Caco-2 (cell line): Measurements from ENCODE around the gene GBP7. TPM values are rescaled to one million over a fixed set of nuclear protein-coding genes. Genes with fewer than 3 reads are reported as not detected.

Experiments
- BruUV-seq: library from RNA; stranded (reverse); fragments of 400-500 nt; replicated peaks from 2 replicates; lab custom pipeline; 2021; lab: Mats Ljungman, UMichigan
- CTCF ChIA-PET: fragments of 300-600 bp; sonication (Branson Sonifier 250); formaldehyde crosslinking; loops from one replicate; lab custom pipeline; 2022; ENCODE audit warnings: antibody characterized with exemption; lab: Charles Lee
- POLR2A ChIA-PET: fragments of 300-600 bp; sonication (Branson Sonifier 250); formaldehyde crosslinking; loops from one replicate; lab custom pipeline; 2022; ENCODE audit warnings: antibody characterized with exemption; lab: Charles Lee
- DNase-seq, 2 experiments: peaks; one replicate each; pipeline versions ENCODE4 v3.0.0 to v3.0.0-alpha.2; 2020 to 2022
- H3K27me3 ChIP-seq: replicated peaks from 2 replicates; pipeline ENCODE4 v1.6.0; 2011; ENCODE audit warnings: low read length; ENCODE audit not compliant: control insufficient read depth, insufficient read depth
- H3K36me3 ChIP-seq: 2 replicates; pipeline ENCODE4 v1.5.1; 2011; ENCODE audit warnings: low read length; ENCODE audit not compliant: control insufficient read depth, insufficient read depth
- H3K4me1 ChIP-seq: fragments of 250-450 bp; sonication (Bioruptor Pico); 2 replicates; pipeline ENCODE4 v1.5.1; 2020; ENCODE audit warnings: mild to moderate bottlenecking
- H3K4me3 ChIP-seq: 2 replicates; pipeline ENCODE4 v1.5.1; 2011; ENCODE audit warnings: low read depth, mild to moderate bottlenecking, control low read depth, low read length
- H3K9me3 ChIP-seq: fragments of 250-450 bp; sonication (Bioruptor Pico); 2 replicates; pipeline ENCODE4 v1.5.1; 2020; ENCODE audit warnings: mild to moderate bottlenecking, moderate library complexity
- H3K27ac Mint-ChIP-seq: one replicate; pipeline ENCODE4 v1.8.0; 2022; ENCODE audit warnings: mixed read lengths; ENCODE audit not compliant: unreplicated experiment
- H3K27me3 Mint-ChIP-seq: one replicate; pipeline ENCODE4 v1.8.0; 2022; ENCODE audit warnings: mixed read lengths; ENCODE audit not compliant: insufficient read depth, unreplicated experiment
- H3K36me3 Mint-ChIP-seq: one replicate; pipeline ENCODE4 v1.8.0; 2022; ENCODE audit warnings: mild to moderate bottlenecking, mixed read lengths; ENCODE audit not compliant: insufficient read depth, unreplicated experiment
- H3K4me1 Mint-ChIP-seq: one replicate; pipeline ENCODE4 v1.8.0; 2022; ENCODE audit warnings: low read depth, mixed read lengths; ENCODE audit not compliant: unreplicated experiment
- H3K4me3 Mint-ChIP-seq: one replicate; pipeline ENCODE4 v1.8.0; 2022; ENCODE audit warnings: mild to moderate bottlenecking, moderate library complexity, mixed read lengths; ENCODE audit not compliant: unreplicated experiment
- H3K9me3 Mint-ChIP-seq: one replicate; pipeline ENCODE4 v1.8.0; 2022; ENCODE audit warnings: mixed read lengths; ENCODE audit not compliant: unreplicated experiment
- intact Hi-C: fragments of 100-400 bp; cut with micrococcal nuclease; formaldehyde crosslinking; loops from one replicate; pipeline ENCODE4 v1.10.0; 2022; ENCODE audit not compliant: unreplicated experiment
- total RNA-seq: library from RNA; stranded (reverse); gene quantifications from 2 replicates; pipeline ENCODE4 v1.2.3, GENCODE V29; 2022
- TF ChIP-seq, protein P1 (sequence below), 2 experiments: fragments of 200-600 bp in 1 of 2; IDR thresholded peaks; 1 replicate in 1 of 2; 2 replicates in 1 of 2; pipeline versions ENCODE4 v1.5.1 to v1.8.0; 2011 to 2022; ENCODE audit warnings: antibody characterized with exemption in 1 of 2, control low read depth in 1 of 2, inconsistent platforms in 1 of 2, low read depth in 1 of 2, low read length in 1 of 2, mild to moderate bottlenecking in 1 of 2, moderate library complexity in 1 of 2; ENCODE audit not compliant: insufficient read depth in 1 of 2, severe bottlenecking in 1 of 2, unreplicated experiment in 1 of 2

Gene GBP7
- total RNA-seq, 1 experiment from 2014 or later, result not detected

DNA sequence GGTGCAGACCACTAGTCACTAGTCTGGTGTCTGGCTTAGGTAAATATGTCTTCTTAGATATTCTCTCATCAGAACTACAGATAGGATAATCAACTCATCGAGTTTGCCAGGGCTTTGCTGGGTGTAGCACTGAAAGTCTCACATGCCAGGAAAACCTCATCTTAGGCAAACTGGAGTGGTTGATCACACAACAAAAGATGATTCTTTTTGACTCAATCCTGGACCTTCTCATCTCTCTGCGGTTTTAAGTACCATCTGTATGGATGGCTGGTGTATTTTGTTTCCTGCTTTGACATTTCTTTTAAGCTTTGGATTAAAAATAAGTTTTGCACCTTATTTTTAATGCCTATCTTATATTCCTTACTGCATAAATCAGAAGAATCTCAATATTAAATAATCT is 61.1 kb downstream of the GBP7 start:
- CTCF ChIA-PET, result no interaction called here
- intact Hi-C loops, result no loop called here

DNA sequence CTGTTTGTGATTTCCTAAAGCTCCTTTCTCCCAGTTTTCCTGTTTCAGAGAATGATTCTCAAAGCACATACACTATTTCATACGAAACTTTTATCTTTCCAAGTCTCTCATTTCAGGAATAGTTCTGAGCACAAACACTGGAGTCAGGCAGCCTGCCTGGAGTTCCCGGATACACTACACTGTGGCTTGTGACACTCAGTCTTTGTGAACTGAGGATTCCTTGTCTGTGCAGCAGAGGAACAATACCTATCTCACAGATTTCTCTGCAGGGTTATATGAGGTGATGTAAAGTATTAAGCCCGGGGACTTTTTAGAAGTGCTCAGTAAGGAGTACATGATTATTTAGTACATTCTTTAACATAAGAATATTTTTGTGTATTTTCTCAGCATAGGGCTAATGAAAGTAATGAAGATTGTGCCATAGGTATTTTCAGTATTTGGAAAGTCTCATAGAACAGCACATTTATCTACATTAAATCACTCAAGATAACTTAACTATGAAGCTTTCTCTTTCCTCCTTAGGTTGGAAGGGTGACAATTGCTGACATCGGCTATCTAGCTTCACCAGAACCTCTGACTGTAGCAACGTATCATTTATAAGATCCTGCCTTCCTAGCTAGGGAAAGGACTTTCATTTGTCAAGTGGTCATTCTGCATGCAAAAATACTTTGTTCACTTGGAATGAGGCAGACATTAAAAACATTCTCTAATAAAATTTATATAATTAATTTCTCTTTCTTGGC is 62.8 kb downstream of the GBP7 start:
- Histone ChIP-seq H3K4me1 (no peaks in the 10 kb centered on the region), H3K27me3 (no peaks in the 10 kb centered on the region), H3K4me3 (no peak overlapping the region), H3K9me3 (no peaks in the 10 kb centered on the region), H3K36me3 (no peaks in the 10 kb centered on the region)
- Mint-ChIP-seq H3K4me3 (no peak overlapping the region), H3K27me3 (peaks cover 6% of the 10 kb centered on the region), H3K27ac (no peak overlapping the region), H3K4me1 (no peaks in the 10 kb centered on the region), H3K36me3 (no peaks in the 10 kb centered on the region), H3K9me3 (no peaks in the 10 kb centered on the region)
- DNase-seq, result no peak
- no TSS peak for BruUV-seq
- ChIA-PET CTCF (no interaction called here), POLR2A (no interaction called here)
- TF ChIP-seq, protein P1, sequence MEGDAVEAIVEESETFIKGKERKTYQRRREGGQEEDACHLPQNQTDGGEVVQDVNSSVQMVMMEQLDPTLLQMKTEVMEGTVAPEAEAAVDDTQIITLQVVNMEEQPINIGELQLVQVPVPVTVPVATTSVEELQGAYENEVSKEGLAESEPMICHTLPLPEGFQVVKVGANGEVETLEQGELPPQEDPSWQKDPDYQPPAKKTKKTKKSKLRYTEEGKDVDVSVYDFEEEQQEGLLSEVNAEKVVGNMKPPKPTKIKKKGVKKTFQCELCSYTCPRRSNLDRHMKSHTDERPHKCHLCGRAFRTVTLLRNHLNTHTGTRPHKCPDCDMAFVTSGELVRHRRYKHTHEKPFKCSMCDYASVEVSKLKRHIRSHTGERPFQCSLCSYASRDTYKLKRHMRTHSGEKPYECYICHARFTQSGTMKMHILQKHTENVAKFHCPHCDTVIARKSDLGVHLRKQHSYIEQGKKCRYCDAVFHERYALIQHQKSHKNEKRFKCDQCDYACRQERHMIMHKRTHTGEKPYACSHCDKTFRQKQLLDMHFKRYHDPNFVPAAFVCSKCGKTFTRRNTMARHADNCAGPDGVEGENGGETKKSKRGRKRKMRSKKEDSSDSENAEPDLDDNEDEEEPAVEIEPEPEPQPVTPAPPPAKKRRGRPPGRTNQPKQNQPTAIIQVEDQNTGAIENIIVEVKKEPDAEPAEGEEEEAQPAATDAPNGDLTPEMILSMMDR (IDR thresholded peaks at IDR 0.05; ENCODE audit: insufficient read depth in 1 of 2, low read depth in 1 of 2, low read length in 1 of 2, severe bottlenecking in 1 of 2, unreplicated experiment in 1 of 2), result no peak
- intact Hi-C loops, result no loop called here

More for the DNA sequence above, 61.1 kb downstream of the GBP7 start:
- no peaks in the 10 kb centered on the region for H3K9me3 ChIP-seq
- POLR2A ChIA-PET, result no interaction called here
- no peak overlapping the region for H3K4me3 ChIP-seq
- no peaks in the 10 kb centered on the region for H3K4me1 Mint-ChIP-seq
- H3K27me3 ChIP-seq, result no peaks in the 10 kb centered on the region
- peaks cover 6% of the 10 kb centered on the region for H3K27me3 Mint-ChIP-seq
- H3K4me3 Mint-ChIP-seq, result no peak overlapping the region
- no peaks in the 10 kb centered on the region for H3K36me3 ChIP-seq
- H3K27ac Mint-ChIP-seq, result no peak overlapping the region
- no TSS peak for BruUV-seq
- no peaks in the 10 kb centered on the region for H3K4me1 ChIP-seq
- no peaks in the 10 kb centered on the region for H3K36me3 Mint-ChIP-seq
- no peak for DNase-seq
- H3K9me3 Mint-ChIP-seq, result no peaks in the 10 kb centered on the region
- TF ChIP-seq, protein P1 (IDR thresholded peaks at IDR 0.05; ENCODE audit: insufficient read depth in 1 of 2, low read depth in 1 of 2, low read length in 1 of 2, severe bottlenecking in 1 of 2, unreplicated experiment in 1 of 2), result no peak

DNA sequence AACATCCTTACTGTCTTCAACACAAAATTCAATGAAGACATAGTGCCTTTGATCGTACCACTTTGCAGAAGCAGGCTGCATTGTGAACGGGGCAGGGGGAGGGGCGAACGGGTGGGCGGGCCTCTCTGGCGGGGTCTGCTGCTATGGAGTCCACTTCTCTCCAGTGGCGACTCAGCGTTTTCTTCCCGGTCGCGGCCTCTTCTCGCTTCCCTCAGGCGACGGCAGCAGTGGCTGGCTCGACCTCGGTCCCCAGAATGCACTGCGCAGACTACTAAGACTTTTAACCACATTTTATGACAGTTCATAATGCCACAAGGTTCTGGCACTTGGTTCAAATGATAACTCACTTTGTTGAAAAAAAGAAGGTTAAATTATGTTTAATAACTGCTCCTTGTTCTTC is 71.1 kb downstream of the GBP7 start:
- Histone ChIP-seq H3K4me1 (no peaks in the 10 kb centered on the region), H3K9me3 (no peaks in the 10 kb centered on the region), H3K27me3 (no peaks in the 10 kb centered on the region), H3K36me3 (no peaks in the 10 kb centered on the region), H3K4me3 (no peak overlapping the region)
- CTCF ChIA-PET, result no interaction called here
- Mint-ChIP-seq H3K9me3 (no peaks in the 10 kb centered on the region), H3K27ac (no peak overlapping the region), H3K27me3 (no peaks in the 10 kb centered on the region), H3K36me3 (no peaks in the 10 kb centered on the region), H3K4me3 (no peak overlapping the region), H3K4me1 (no peaks in the 10 kb centered on the region)
- no peak for DNase-seq
- POLR2A ChIA-PET, result no interaction called here
- intact Hi-C loops, result no loop called here
- TF ChIP-seq, protein P1 (IDR thresholded peaks at IDR 0.05; ENCODE audit: insufficient read depth in 1 of 2, low read depth in 1 of 2, low read length in 1 of 2, severe bottlenecking in 1 of 2, unreplicated experiment in 1 of 2), result no peak
- no TSS peak for BruUV-seq
